Activated B cell treated with CpG ODN at 0.5 μM for 24 hours (primary cell): ENCODE data around the gene ANKRD60. TPM values are rescaled to one million over a fixed set of nuclear protein-coding genes. Genes with fewer than 3 reads are reported as not detected.

ENCODE experiments used
- ATAC-seq: fragments of 200-7000 bp; cut with Tn5 transposase; one replicate; pipeline ENCODE4 v1.10.0; 2021; ENCODE audit warnings: low read depth, mild to moderate bottlenecking, moderate library complexity
- CTCF ChIA-PET: fragments of 350-600 bp; sonication (Branson Sonifier 250); formaldehyde crosslinking; loops from one replicate; lab custom pipeline; 2021; ENCODE audit warnings: antibody characterized with exemption; lab: Charles Lee
- POLR2A ChIA-PET: fragments of 350-600 bp; sonication (Branson Sonifier 250); formaldehyde crosslinking; loops from one replicate; lab custom pipeline; 2021; ENCODE audit warnings: antibody characterized with exemption; lab: Charles Lee
- DNase-seq: peaks from one replicate; pipeline ENCODE4 v3.0.0; 2022
- H3K27ac Mint-ChIP-seq: one replicate; pipeline ENCODE4 v1.8.0; 2020; ENCODE audit warnings: mixed read lengths
- H3K27me3 Mint-ChIP-seq: one replicate; pipeline ENCODE4 v1.8.0; 2021; ENCODE audit warnings: mixed read lengths
- H3K36me3 Mint-ChIP-seq: one replicate; pipeline ENCODE4 v1.8.0; 2021; ENCODE audit warnings: low read depth, mixed read lengths
- H3K4me1 Mint-ChIP-seq: one replicate; pipeline ENCODE4 v1.8.0; 2021; ENCODE audit warnings: mixed read lengths
- H3K4me3 Mint-ChIP-seq: one replicate; pipeline ENCODE4 v1.8.0; 2020; ENCODE audit warnings: mild to moderate bottlenecking, mixed read lengths
- H3K9me3 Mint-ChIP-seq: one replicate; pipeline ENCODE4 v1.8.0; 2020; ENCODE audit warnings: mixed read lengths
- CTCF ChIP-seq: fragments of 200-600 bp; IDR thresholded peaks from one replicate; pipeline ENCODE4 v1.8.0; 2022; ENCODE audit warnings: antibody characterized with exemption, mild to moderate bottlenecking
- intact Hi-C: fragments of 100-400 bp; cut with micrococcal nuclease; formaldehyde crosslinking; loops from one replicate; pipeline ENCODE4 v1.15.1; 2024
- total RNA-seq: library from RNA; stranded (reverse); gene quantifications from 2 replicates; pipeline ENCODE4 v1.2.3, GENCODE V29; 2022

Gene ANKRD60
- total RNA-seq, 1 donor from 2014 or later: not detected

GRCh38 chr20:58245181-58245891 lies 16.9 kb upstream of the ANKRD60 start:
- CTCF ChIA-PET: no interaction called here
- Mint-ChIP-seq H3K27me3 (no peaks in the 10 kb centered on the region), H3K4me1 (no peaks in the 10 kb centered on the region), H3K36me3 (peaks cover 75% of the 10 kb centered on the region), H3K4me3 (no peak overlapping the region), H3K27ac (no peak overlapping the region), H3K9me3 (no peaks in the 10 kb centered on the region)
- DNase-seq (no peak), ATAC-seq (no peak)
- POLR2A ChIA-PET: no interaction called here
- TF ChIP-seq CTCF: no peak
- intact Hi-C loops: no loop called here

- ChIA-PET POLR2A (interaction anchor here (0.5 kb wide), 1 partner anchor 737 kb away, joined by 3 read pairs; no protein-coding TSS in a partner anchor), CTCF (no interaction called here)
- H3K36me3 Mint-ChIP-seq: peaks cover 70% of the 10 kb centered on the region
- DNase-seq (no peak), ATAC-seq (no peak)
- intact Hi-C loops: no loop called here
- H3K9me3 Mint-ChIP-seq: no peaks in the 10 kb centered on the region
- no peak overlapping the region for H3K27ac Mint-ChIP-seq
- no peaks in the 10 kb centered on the region for H3K27me3 Mint-ChIP-seq
- H3K4me1 Mint-ChIP-seq: no peaks in the 10 kb centered on the region
- H3K4me3 Mint-ChIP-seq: no peak overlapping the region
- TF ChIP-seq CTCF: no peak
Measured at GRCh38 chr20:58244517-58245030, 16.1 kb upstream of the ANKRD60 start.

GRCh38 chr20:58243653-58244410 lies 15.4 kb upstream of the ANKRD60 start:
- DNase-seq (no peak), ATAC-seq (no peak)
- Mint-ChIP-seq H3K4me1 (no peaks in the 10 kb centered on the region), H3K27me3 (no peaks in the 10 kb centered on the region), H3K27ac (no peak overlapping the region), H3K4me3 (no peak overlapping the region), H3K9me3 (no peaks in the 10 kb centered on the region), H3K36me3 (peaks cover 71% of the 10 kb centered on the region)
- TF ChIP-seq CTCF: no peak
- ChIA-PET CTCF (no interaction called here), POLR2A (no interaction called here)
- intact Hi-C loops: no loop called here

- Mint-ChIP-seq H3K36me3 (peaks cover 67% of the 10 kb centered on the region), H3K27me3 (no peaks in the 10 kb centered on the region), H3K4me3 (no peak overlapping the region), H3K27ac (no peak overlapping the region), H3K9me3 (no peaks in the 10 kb centered on the region), H3K4me1 (no peaks in the 10 kb centered on the region)
- CTCF ChIA-PET: no interaction called here
- no peak for ATAC-seq
- DNase-seq: no peak
- TF ChIP-seq CTCF: no peak
- intact Hi-C loops: no loop called here
- POLR2A ChIA-PET: no interaction called here
Measured at GRCh38 chr20:58242824-58243223, 14.4 kb upstream of the ANKRD60 start.

- Mint-ChIP-seq H3K4me3 (no peak overlapping the region), H3K27ac (no peak overlapping the region), H3K27me3 (no peaks in the 10 kb centered on the region), H3K9me3 (no peaks in the 10 kb centered on the region), H3K4me1 (peaks cover 2% of the 10 kb centered on the region), H3K36me3 (peaks cover 59% of the 10 kb centered on the region)
- intact Hi-C loops: no loop called here
- TF ChIP-seq CTCF: no peak
- no peak for ATAC-seq
- ChIA-PET POLR2A (no interaction called here), CTCF (no interaction called here)
- no peak for DNase-seq
Measured at GRCh38 chr20:58241766-58242465, 13.5 kb upstream of the ANKRD60 start.
